NT2/D1 (cell line): Measurements from ENCODE around the gene ACCSL.

ENCODE experiments used
- DNase-seq: peaks from one replicate; pipeline ENCODE4 v3.0.0-alpha.2; 2011; ENCODE audit warnings: low read depth, low spot score
- H3K27me3 ChIP-seq: 2 replicates; pipeline ENCODE4 v1.6.0; 2011; ENCODE audit warnings: mild to moderate bottlenecking; ENCODE audit not compliant: insufficient read length, insufficient read depth
- H3K36me3 ChIP-seq: 2 replicates; pipeline ENCODE4 v1.6.1; 2011; ENCODE audit warnings: mild to moderate bottlenecking, low read length, mixed read lengths; ENCODE audit not compliant: insufficient read depth, insufficient read length
- H3K4me1 ChIP-seq: 2 replicates; pipeline ENCODE4 v1.5.1; 2011; ENCODE audit not compliant: insufficient read depth, insufficient read length
- H3K4me3 ChIP-seq: 2 replicates; pipeline ENCODE4 v1.5.1; 2011; ENCODE audit warnings: low read depth; ENCODE audit not compliant: insufficient read length
- H3K9ac ChIP-seq: 2 replicates; pipeline ENCODE4 v1.6.0; 2011; ENCODE audit warnings: low read depth; ENCODE audit not compliant: insufficient read length
- H3K9me3 ChIP-seq: 2 replicates; pipeline ENCODE4 v1.5.1; 2011; ENCODE audit warnings: mild to moderate bottlenecking, low read length; ENCODE audit not compliant: insufficient read depth
- SUZ12 ChIP-seq: IDR thresholded peaks from 2 replicates; pipeline ENCODE4 v1.6.1; 2011; ENCODE audit not compliant: insufficient read length, insufficient read depth; ENCODE audit errors: extremely low read depth
- YY1 ChIP-seq: IDR thresholded peaks from 2 replicates; pipeline ENCODE4 v1.6.1; 2011; ENCODE audit not compliant: insufficient read length, insufficient read depth
- ZNF274 ChIP-seq: IDR thresholded peaks from 2 replicates; pipeline ENCODE4 v1.6.1; 2011; ENCODE audit warnings: mild to moderate bottlenecking, low read depth, low read length

Gene ACCSL

DNA sequence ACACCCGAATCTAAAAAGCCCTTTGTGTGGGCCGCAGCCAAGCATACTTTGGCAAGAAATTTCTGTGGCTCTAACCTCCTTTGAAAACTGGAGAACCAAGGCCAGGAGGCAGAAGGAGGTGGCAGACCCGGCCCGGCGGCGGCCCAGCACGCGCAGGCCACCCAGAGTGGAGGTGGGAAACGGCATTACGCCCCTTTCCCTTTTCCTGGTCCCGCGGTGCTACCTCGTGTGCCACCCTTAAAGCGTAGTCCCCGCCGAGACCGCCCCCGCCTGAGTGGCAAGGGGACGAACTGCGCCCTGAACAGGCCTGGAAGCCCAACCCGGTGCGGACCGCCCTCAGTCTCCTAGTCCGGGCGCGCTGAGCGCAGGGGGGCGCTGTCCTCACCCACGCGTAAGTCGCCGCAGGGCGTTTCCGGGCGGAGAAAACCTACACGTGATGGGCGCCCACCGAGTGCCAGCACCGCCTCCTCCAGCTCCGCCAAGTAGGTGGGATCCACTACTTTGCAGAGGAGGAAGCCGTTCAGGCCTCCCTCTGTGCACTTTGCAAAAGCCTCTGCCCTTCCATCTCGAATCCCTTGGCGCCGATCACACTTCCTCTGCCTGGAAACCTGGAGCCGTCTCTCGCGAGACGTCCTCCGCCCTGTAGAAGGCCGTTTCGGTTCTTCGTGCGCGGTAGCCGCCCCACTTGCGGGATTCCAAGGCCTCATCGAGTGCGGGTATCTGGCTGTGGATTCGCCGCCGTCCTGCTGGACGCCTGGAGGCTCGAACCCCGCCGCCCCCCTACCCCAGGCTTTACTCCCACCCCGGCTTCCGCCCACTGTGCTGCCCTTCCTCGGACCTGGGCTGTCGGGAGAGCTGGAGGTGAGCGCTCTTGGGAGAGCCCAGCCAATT, 18.3 kb downstream of the ACCSL start, which contains the start of gene ACCS:
Gene ACCS, plus strand, starts transcription at position 430 of the 891 bp plus-strand sequence. CDS start 1,358 bp downstream, outside the sequence.
- Histone ChIP-seq H3K9me3 (no peaks in the 10 kb centered on the region; the same call in 1 of the 2 replicates), H3K9ac (peak within 1 kb of the TSS; percentile 84), H3K27me3 (no peaks in the 10 kb centered on the region), H3K4me3 (peak within 1 kb of the TSS; percentile 60), H3K36me3 (peaks cover 30% of the 10 kb centered on the region), H3K4me1 (peaks cover 10% of the 10 kb centered on the region)
- TF ChIP-seq YY1 (no peak), ZNF274 (no peak), SUZ12 (no peak)
- peak; percentile 97 for DNase-seq

GRCh38 chr11:44066732-44067141, 19.0 kb downstream of the ACCSL start:
- Histone ChIP-seq H3K36me3 (peaks cover 36% of the 10 kb centered on the region), H3K9me3 (no peaks in the 10 kb centered on the region; the same call in 1 of the 2 replicates), H3K27me3 (no peaks in the 10 kb centered on the region), H3K4me1 (peaks cover 10% of the 10 kb centered on the region), H3K4me3 (peak overlapping the region; percentile 60), H3K9ac (peak overlapping the region; percentile 84)
- TF ChIP-seq YY1 (no peak), SUZ12 (no peak), ZNF274 (no peak)
- DNase-seq, result no peak

DNA sequence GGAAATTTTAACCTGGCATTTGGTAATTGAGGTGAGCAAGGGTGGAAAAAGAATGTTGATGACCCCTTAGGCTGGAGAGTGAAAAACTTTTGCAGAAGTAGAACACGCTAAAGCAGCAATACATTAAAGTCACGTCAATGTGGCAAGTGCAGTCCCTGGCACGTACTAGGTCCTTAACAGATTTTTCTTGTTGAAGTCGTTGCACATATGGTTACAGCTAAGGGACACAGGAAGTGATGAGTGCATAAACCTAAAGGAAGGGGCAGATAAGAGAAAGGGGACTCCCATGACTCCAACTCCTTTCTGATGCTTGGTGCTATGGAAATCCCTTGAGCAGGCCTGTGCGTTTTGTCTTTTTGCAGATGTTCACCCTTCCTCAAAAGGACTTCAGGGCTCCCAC, 19.5 kb downstream of the ACCSL start:
- DNase-seq, result no peak
- no peak for TF ChIP-seq ZNF274
- no peak for TF ChIP-seq YY1
- no peak for TF ChIP-seq SUZ12
- no peaks in the 10 kb centered on the region; the same call in 1 of the 2 replicates for H3K9me3 ChIP-seq
- H3K9ac ChIP-seq, result peak overlapping the region; percentile 84
- peaks cover 39% of the 10 kb centered on the region for H3K36me3 ChIP-seq
- H3K4me3 ChIP-seq, result peak overlapping the region; percentile 60
- H3K27me3 ChIP-seq, result no peaks in the 10 kb centered on the region
- H3K4me1 ChIP-seq, result peaks cover 10% of the 10 kb centered on the region

DNA sequence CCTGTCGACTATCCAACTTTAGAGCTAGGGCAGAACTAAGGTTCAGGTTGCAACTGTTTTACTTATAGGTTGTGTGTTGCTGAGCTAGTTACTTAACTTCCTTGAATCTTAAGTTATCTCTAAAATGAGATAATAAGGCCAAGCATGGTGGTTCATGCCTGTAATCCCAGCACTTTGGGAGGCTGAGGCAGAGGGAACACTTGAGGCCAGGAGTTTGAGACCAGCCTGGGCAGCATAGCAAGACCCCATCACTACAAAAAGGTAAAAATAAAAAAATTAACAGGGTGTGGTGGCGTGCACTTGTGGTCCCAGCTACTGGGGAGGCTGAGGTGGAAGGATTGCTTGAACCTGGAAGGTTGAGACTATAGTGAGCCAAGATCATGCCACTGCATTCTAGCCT, 20.4 kb downstream of the ACCSL start:
- TF ChIP-seq SUZ12, result no peak
- no peak for TF ChIP-seq ZNF274
- TF ChIP-seq YY1, result no peak
- H3K4me3 ChIP-seq, result no peak overlapping the region
- H3K36me3 ChIP-seq, result peaks cover 46% of the 10 kb centered on the region

GRCh38 chr11:44071157-44071556, 23.4 kb downstream of the ACCSL start:
- TF ChIP-seq SUZ12 (no peak), ZNF274 (no peak), YY1 (no peak)
- no peaks in the 10 kb centered on the region; the same call in 1 of the 2 replicates for H3K9me3 ChIP-seq
- H3K36me3 ChIP-seq, result peaks cover 73% of the 10 kb centered on the region
- no peaks in the 10 kb centered on the region for H3K27me3 ChIP-seq
- H3K4me3 ChIP-seq, result no peak overlapping the region
- peaks cover 7% of the 10 kb centered on the region for H3K4me1 ChIP-seq
- no peak for DNase-seq
- no peak overlapping the region for H3K9ac ChIP-seq

More for the DNA sequence above, 20.4 kb downstream of the ACCSL start:
- DNase-seq, result no peak
- H3K27me3 ChIP-seq, result no peaks in the 10 kb centered on the region
- H3K4me1 ChIP-seq, result peaks cover 10% of the 10 kb centered on the region
- H3K9me3 ChIP-seq, result no peaks in the 10 kb centered on the region; the same call in 1 of the 2 replicates
- no peak overlapping the region for H3K9ac ChIP-seq

GRCh38 chr11:44072757-44073658, 25.2 kb downstream of the ACCSL start:
- no peak for DNase-seq
- TF ChIP-seq YY1, result no peak
- TF ChIP-seq SUZ12, result no peak
- TF ChIP-seq ZNF274, result no peak
- no peaks in the 10 kb centered on the region; the same call in 1 of the 2 replicates for H3K9me3 ChIP-seq
- peaks cover 81% of the 10 kb centered on the region for H3K36me3 ChIP-seq
- H3K9ac ChIP-seq, result no peak overlapping the region
- H3K4me3 ChIP-seq, result no peak overlapping the region
- H3K4me1 ChIP-seq, result no peaks in the 10 kb centered on the region
- H3K27me3 ChIP-seq, result no peaks in the 10 kb centered on the region

- Histone ChIP-seq H3K36me3 (peaks cover 76% of the 10 kb centered on the region), H3K9me3 (no peaks in the 10 kb centered on the region), H3K4me3 (no peak overlapping the region), H3K27me3 (no peaks in the 10 kb centered on the region), H3K4me1 (no peaks in the 10 kb centered on the region), H3K9ac (no peak overlapping the region)
- TF ChIP-seq SUZ12 (no peak), YY1 (no peak), ZNF274 (no peak)
- DNase-seq, result no peak
Measured at GRCh38 chr11:44078794-44079193, 31.0 kb downstream of the ACCSL start.
